Trophoblast cell (in vitro differentiated cells and primary cell): ENCODE results near the gene REV3L.

Experiments
- DNase-seq, 2 donors: peaks; one replicate each; pipeline ENCODE4 v3.0.0-alpha.2; 2016
- H2AFZ ChIP-seq: 2 replicates; pipeline ENCODE4 v1.6.1; 2013; ENCODE audit warnings: low read length, moderate library complexity, mild to moderate bottlenecking; ENCODE audit not compliant: insufficient read depth, poor library complexity
- H2AK5ac ChIP-seq: 2 replicates; pipeline ENCODE4 v1.6.1; 2013; ENCODE audit warnings: mild to moderate bottlenecking, low read length
- H2BK120ac ChIP-seq: 2 replicates; pipeline ENCODE4 v1.6.1; 2013; ENCODE audit warnings: low read length, mild to moderate bottlenecking, moderate library complexity; ENCODE audit not compliant: insufficient read depth, poor library complexity
- H2BK12ac ChIP-seq: 2 replicates; pipeline ENCODE4 v1.6.1; 2013; ENCODE audit warnings: mild to moderate bottlenecking, low read length, moderate library complexity
- H2BK5ac ChIP-seq: 2 replicates; pipeline ENCODE4 v1.6.1; 2013; ENCODE audit warnings: low read length, low read depth, moderate library complexity, mild to moderate bottlenecking; ENCODE audit not compliant: poor library complexity
- H3K14ac ChIP-seq: 2 replicates; pipeline ENCODE4 v1.6.1; 2013; ENCODE audit warnings: mild to moderate bottlenecking, low read length
- H3K18ac ChIP-seq: 2 replicates; pipeline ENCODE4 v1.6.1; 2013; ENCODE audit warnings: mild to moderate bottlenecking, low read length
- H3K23ac ChIP-seq: 2 replicates; pipeline ENCODE4 v1.6.1; 2013; ENCODE audit warnings: low read length
- H3K27ac ChIP-seq: 2 replicates; pipeline ENCODE4 v1.5.1; 2013; ENCODE audit warnings: low read depth, mild to moderate bottlenecking, inconsistent platforms, low read length, moderate library complexity
- H3K27me3 ChIP-seq: 2 replicates; pipeline ENCODE4 v1.6.1; 2013; ENCODE audit warnings: inconsistent platforms, mild to moderate bottlenecking, low read length, moderate library complexity; ENCODE audit not compliant: insufficient read depth
- H3K36me3 ChIP-seq, 2 experiments: 1 replicate in 1 of 2; 2 replicates in 1 of 2; pipeline ENCODE4 v1.6.1; 2013; ENCODE audit warnings: low read length in 2 of 2, mild to moderate bottlenecking in 2 of 2, moderate library complexity in 1 of 2; ENCODE audit not compliant: insufficient read depth in 2 of 2, control insufficient read depth in 1 of 2
- H3K4ac ChIP-seq: 2 replicates; pipeline ENCODE4 v1.6.1; 2013; ENCODE audit warnings: low read depth, mild to moderate bottlenecking, low read length, moderate library complexity
- H3K4me1 ChIP-seq, 2 experiments: 1 replicate in 1 of 2; 2 replicates in 1 of 2; pipeline ENCODE4 v1.6.1; 2013; ENCODE audit warnings: low read length in 2 of 2, mild to moderate bottlenecking in 2 of 2, moderate library complexity in 1 of 2; ENCODE audit not compliant: insufficient read depth in 2 of 2, control insufficient read depth in 1 of 2
- H3K4me2 ChIP-seq: 2 replicates; pipeline ENCODE4 v1.6.1; 2013; ENCODE audit warnings: inconsistent platforms, mild to moderate bottlenecking, low read length, moderate library complexity
- H3K4me3 ChIP-seq: 2 replicates; pipeline ENCODE4 v1.5.1; 2013; ENCODE audit warnings: mild to moderate bottlenecking, low read depth, low read length, inconsistent platforms
- H3K79me1 ChIP-seq: one replicate; pipeline ENCODE4 v1.6.1; 2013; ENCODE audit warnings: low read length
- H3K79me2 ChIP-seq: 2 replicates; pipeline ENCODE4 v1.6.1; 2013; ENCODE audit warnings: low read length, mild to moderate bottlenecking; ENCODE audit not compliant: control insufficient read depth, insufficient read depth, poor library complexity
- H3K9ac ChIP-seq: 2 replicates; pipeline ENCODE4 v1.6.1; 2013; ENCODE audit warnings: mild to moderate bottlenecking, low read length
- H3K9me3 ChIP-seq: 2 replicates; pipeline ENCODE4 v1.6.1; 2013; ENCODE audit warnings: low read depth, mild to moderate bottlenecking, control low read depth, inconsistent platforms, low read length; ENCODE audit not compliant: insufficient read depth
- H4K12ac ChIP-seq: 2 replicates; pipeline ENCODE4 v1.6.1; 2013; ENCODE audit warnings: low read depth, mild to moderate bottlenecking, low read length, moderate library complexity
- H4K8ac ChIP-seq: 2 replicates; pipeline ENCODE4 v1.6.1; 2013; ENCODE audit warnings: low read depth, mild to moderate bottlenecking, low read length, moderate library complexity
- H4K91ac ChIP-seq: one replicate; pipeline ENCODE4 v1.6.1; 2013; ENCODE audit warnings: low read depth, mild to moderate bottlenecking, low read length, moderate library complexity
- WGBS: extraction: QIAGEN DNeasy Blood & Tissue Kit; methylation state at CpG from one replicate; pipeline ENCODE4 v1.1.7; 2013; ENCODE audit warnings: missing lambda C conversion rate; ENCODE audit not compliant: insufficient read length, insufficient coverage; ENCODE audit errors: extremely low coverage; 5-methylcytosine and 5-hydroxymethylcytosine counted together

REV3L gene

GRCh38 chr6:111474771-111475170 lies 8.2 kb downstream of the REV3L start:
- H3K27me3 ChIP-seq: no peaks in the 10 kb centered on the region
- no CpG with 5 or more reads among the region's 2 CpGs for WGBS
- H3K27ac ChIP-seq: no peak overlapping the region
- H3K79me1 ChIP-seq: no peaks in the 10 kb centered on the region
- no peak overlapping the region for H2BK12ac ChIP-seq
- H2AFZ ChIP-seq: no peak overlapping the region
- no peak overlapping the region for H3K14ac ChIP-seq
- H2BK120ac ChIP-seq: no peak overlapping the region
- H3K9me3 ChIP-seq: no peaks in the 10 kb centered on the region
- no peak overlapping the region for H3K9ac ChIP-seq
- no peak overlapping the region for H3K23ac ChIP-seq
- H2AK5ac ChIP-seq: no peak overlapping the region
- H3K4me3 ChIP-seq: no peak overlapping the region
- no peak overlapping the region for H4K91ac ChIP-seq
- no peak for DNase-seq
- H3K4me2 ChIP-seq: no peak overlapping the region
- H2BK5ac ChIP-seq: no peak overlapping the region
- H3K79me2 ChIP-seq: no peaks in the 10 kb centered on the region
- no peak overlapping the region for H4K8ac ChIP-seq
- H4K12ac ChIP-seq: no peak overlapping the region
- H3K36me3 ChIP-seq: no peaks in the 10 kb centered on the region
- no peak overlapping the region for H3K4ac ChIP-seq
- H3K18ac ChIP-seq: no peak overlapping the region
- peaks cover 0 to 2% of the 10 kb centered on the region in 2 experiments for H3K4me1 ChIP-seq

DNA sequence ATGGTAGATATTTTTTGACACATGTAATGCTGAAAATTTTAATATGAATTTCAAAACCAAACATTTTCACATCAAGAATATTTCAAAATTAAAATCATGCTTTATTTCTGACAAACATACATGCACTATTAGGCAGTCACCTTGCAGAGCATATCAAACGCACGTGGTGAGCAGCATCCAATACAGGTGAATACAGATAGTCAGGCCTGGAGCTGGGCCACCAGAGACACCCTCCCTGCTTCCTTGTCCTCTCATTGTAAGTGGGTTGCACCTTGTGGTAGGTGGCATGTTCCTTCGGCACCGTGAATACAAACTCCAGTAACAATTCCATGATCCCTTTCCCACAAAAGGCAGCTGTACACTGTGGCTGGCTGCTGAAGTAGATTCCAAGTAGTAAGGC lies 8.9 kb downstream of the REV3L start:
- Histone ChIP-seq H2AK5ac (no peak overlapping the region), H3K27me3 (no peaks in the 10 kb centered on the region), H3K9ac (no peak overlapping the region), H3K18ac (no peak overlapping the region), H4K8ac (no peak overlapping the region), H3K4me1 (peaks cover 0 to 5% of the 10 kb centered on the region in 2 experiments), H2BK12ac (no peak overlapping the region), H3K79me1 (no peaks in the 10 kb centered on the region), H3K79me2 (no peaks in the 10 kb centered on the region), H3K14ac (no peak overlapping the region), H2BK120ac (no peak overlapping the region), H3K4me3 (no peak overlapping the region), H3K36me3 (no peaks in the 10 kb centered on the region), H4K91ac (no peak overlapping the region), H2BK5ac (no peak overlapping the region), H2AFZ (no peak overlapping the region), H3K4me2 (no peak overlapping the region), H3K4ac (no peak overlapping the region), H3K27ac (no peak overlapping the region), H3K23ac (no peak overlapping the region), H3K9me3 (no peaks in the 10 kb centered on the region), H4K12ac (no peak overlapping the region)
- no CpG with 5 or more reads among the region's 4 CpGs for WGBS
- no peak for DNase-seq

GRCh38 chr6:111472933-111473435 lies 10.0 kb downstream of the REV3L start:
- DNase-seq: peak; percentile 26 to 65
- Histone ChIP-seq H3K9ac (no peak overlapping the region), H3K23ac (no peak overlapping the region), H4K91ac (no peak overlapping the region), H2AFZ (no peak overlapping the region), H3K4me1 (peaks cover 0 to 5% of the 10 kb centered on the region in 2 experiments), H2BK5ac (no peak overlapping the region), H3K14ac (no peak overlapping the region), H2BK120ac (no peak overlapping the region), H4K12ac (no peak overlapping the region), H2BK12ac (no peak overlapping the region), H3K79me2 (no peaks in the 10 kb centered on the region), H2AK5ac (no peak overlapping the region), H3K4me3 (no peak overlapping the region), H3K27ac (no peak overlapping the region), H3K18ac (no peak overlapping the region), H3K79me1 (no peaks in the 10 kb centered on the region), H3K4ac (no peak overlapping the region), H3K4me2 (no peak overlapping the region), H3K9me3 (no peaks in the 10 kb centered on the region), H3K27me3 (no peaks in the 10 kb centered on the region), H4K8ac (no peak overlapping the region), H3K36me3 (peaks cover 0 to 2% of the 10 kb centered on the region in 2 experiments)
- WGBS: no CpG with 5 or more reads among the region's 2 CpGs

DNA sequence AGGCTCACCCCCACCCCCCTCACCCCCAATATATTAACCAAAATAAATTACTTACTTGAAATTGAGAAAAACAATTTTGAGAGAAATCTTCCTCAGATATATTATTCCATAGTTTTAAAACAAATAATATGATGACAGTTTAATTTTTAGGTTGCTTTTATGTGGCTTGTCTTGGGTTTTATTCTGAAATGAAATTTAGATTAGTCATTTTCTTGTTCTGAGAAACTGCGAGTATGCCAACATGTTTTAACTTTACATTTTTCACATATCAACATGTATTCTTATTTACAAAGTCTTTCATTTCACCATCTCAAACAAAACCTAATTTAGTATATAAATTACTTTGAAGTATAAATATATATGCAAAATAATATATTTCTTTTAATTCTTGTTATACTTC lies 11.1 kb downstream of the REV3L start:
- Histone ChIP-seq H3K18ac (no peak overlapping the region), H2BK120ac (no peak overlapping the region), H3K27me3 (no peaks in the 10 kb centered on the region), H3K9ac (no peak overlapping the region), H3K27ac (no peak overlapping the region), H2BK5ac (no peak overlapping the region), H3K4me3 (no peak overlapping the region), H3K36me3 (peaks cover 0 to 2% of the 10 kb centered on the region in 2 experiments), H2BK12ac (no peak overlapping the region), H4K12ac (no peak overlapping the region), H3K79me2 (no peaks in the 10 kb centered on the region), H4K91ac (no peak overlapping the region), H2AFZ (no peak overlapping the region), H3K9me3 (no peaks in the 10 kb centered on the region), H3K79me1 (no peaks in the 10 kb centered on the region), H3K23ac (no peak overlapping the region), H3K4me1 (peaks cover 0 to 3% of the 10 kb centered on the region in 2 experiments), H3K14ac (no peak overlapping the region), H4K8ac (no peak overlapping the region), H2AK5ac (no peak overlapping the region), H3K4me2 (no peak overlapping the region), H3K4ac (no peak overlapping the region)
- DNase-seq: no peak
- no CpG with 5 or more reads among the region's 1 CpG for WGBS
